ENCODE measurements around the gene ZDHHC12.

DNA sequence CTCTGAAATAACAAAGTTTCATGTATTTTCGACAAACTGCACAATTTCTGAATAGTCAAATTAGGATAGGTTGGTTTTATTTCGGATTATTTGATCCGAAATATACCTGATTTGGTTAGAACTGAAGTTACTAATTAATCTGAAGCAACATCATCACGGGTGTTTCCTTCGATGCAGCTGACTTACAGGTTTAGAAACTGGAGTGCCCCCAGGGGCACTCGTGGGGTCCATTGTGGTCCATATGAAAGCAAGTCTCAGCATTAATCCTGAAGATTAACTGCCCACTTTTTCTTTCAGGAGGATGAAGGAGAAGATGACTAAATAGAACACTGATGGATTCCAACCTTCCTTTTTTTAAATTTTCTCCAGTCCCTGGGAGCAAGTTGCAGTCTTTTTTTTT, 29.6 kb downstream of the ZDHHC12 start:
- TF ChIP-seq, protein P1, sequence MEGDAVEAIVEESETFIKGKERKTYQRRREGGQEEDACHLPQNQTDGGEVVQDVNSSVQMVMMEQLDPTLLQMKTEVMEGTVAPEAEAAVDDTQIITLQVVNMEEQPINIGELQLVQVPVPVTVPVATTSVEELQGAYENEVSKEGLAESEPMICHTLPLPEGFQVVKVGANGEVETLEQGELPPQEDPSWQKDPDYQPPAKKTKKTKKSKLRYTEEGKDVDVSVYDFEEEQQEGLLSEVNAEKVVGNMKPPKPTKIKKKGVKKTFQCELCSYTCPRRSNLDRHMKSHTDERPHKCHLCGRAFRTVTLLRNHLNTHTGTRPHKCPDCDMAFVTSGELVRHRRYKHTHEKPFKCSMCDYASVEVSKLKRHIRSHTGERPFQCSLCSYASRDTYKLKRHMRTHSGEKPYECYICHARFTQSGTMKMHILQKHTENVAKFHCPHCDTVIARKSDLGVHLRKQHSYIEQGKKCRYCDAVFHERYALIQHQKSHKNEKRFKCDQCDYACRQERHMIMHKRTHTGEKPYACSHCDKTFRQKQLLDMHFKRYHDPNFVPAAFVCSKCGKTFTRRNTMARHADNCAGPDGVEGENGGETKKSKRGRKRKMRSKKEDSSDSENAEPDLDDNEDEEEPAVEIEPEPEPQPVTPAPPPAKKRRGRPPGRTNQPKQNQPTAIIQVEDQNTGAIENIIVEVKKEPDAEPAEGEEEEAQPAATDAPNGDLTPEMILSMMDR (IDR thresholded peaks at IDR 0.05) = no peak
- no peak for TF ChIP-seq SIN3A (IDR thresholded peaks at IDR 0.05; ENCODE audit: borderline replicate concordance, insufficient read depth, low read depth, low read length)
- no peak for TF ChIP-seq TCF7L2 (IDR thresholded peaks at IDR 0.05; ENCODE audit: low read depth, low read length)
- TF ChIP-seq POLR2AphosphoS5 (IDR thresholded peaks at IDR 0.05; ENCODE audit: low read depth, low read length) = no peak
